ENCODE data around the gene ANKRD11. TPM values are rescaled to one million over a fixed set of nuclear protein-coding genes. Genes with fewer than 3 reads are reported as not detected.
"Not testable (repeated sequence)": the region's sequence is repeated elsewhere in the genome, so short reads cannot be mapped to it uniquely, and the experiment has no call there.

ANKRD11 gene
- total RNA-seq, 3 donors from 2014 or later, result 153 to 181 (median 162) TPM

DNA sequence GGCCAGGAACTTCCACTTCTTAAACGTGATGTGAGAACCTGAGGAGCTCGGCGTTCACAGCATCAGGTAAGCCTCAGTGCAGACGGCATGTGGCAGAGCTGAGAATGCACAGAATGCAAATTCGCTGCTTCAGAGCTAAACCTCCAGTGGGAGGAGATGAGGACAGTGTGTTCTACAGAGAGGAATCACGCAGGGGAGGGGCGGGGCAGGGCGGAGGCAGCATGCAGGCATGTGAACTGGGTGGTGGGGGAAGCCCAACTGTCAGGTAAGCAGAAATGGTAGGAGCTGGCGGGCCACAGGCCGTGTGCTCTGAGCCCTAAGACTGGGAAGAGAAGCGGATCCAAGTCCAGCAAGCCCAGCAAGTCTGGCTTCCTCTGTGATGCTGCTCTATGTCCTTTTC lies 178.2 kb downstream of the ANKRD11 start:
- DNase-seq (no peak), ATAC-seq (no peak)
- no peaks in the 10 kb centered on the region for H3K27me3 Mint-ChIP-seq (ENCODE audit: low read depth)
- no peak overlapping the region for H3K4me3 Mint-ChIP-seq
- H3K36me3 Mint-ChIP-seq (ENCODE audit: insufficient read depth), result peaks cover 17% of the 10 kb centered on the region
- H3K9me3 Mint-ChIP-seq, result no peaks in the 10 kb centered on the region
- peaks cover 93% of the 10 kb centered on the region for H3K4me1 Mint-ChIP-seq (ENCODE audit: low read depth)

DNA sequence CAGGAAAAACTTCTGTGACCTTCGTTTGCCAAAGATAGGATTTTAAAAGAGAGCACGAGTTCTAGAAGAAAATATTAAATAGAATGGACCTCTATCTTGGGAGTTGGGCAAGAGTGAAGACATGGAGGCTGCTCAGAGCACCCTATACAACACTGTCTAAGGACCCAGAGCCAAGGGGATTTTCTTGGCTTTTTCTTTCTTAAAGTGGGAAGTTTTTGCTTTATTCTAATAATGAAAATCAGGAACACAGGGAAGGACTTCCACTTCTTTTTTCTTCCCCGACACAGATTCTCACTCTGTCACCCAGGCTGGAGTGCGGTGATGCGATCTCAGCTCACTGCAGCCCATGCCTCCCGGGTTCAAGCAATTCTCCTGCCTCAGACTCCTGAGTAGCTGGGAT lies 178.7 kb downstream of the ANKRD11 start:
- DNase-seq, result no peak
- no peaks in the 10 kb centered on the region for H3K27me3 Mint-ChIP-seq (ENCODE audit: low read depth)
- ATAC-seq, result no peak
- no peak overlapping the region for H3K4me3 Mint-ChIP-seq
- peaks cover 91% of the 10 kb centered on the region for H3K4me1 Mint-ChIP-seq (ENCODE audit: low read depth)
- H3K9me3 Mint-ChIP-seq, result no peaks in the 10 kb centered on the region
- peaks cover 17% of the 10 kb centered on the region for H3K36me3 Mint-ChIP-seq (ENCODE audit: insufficient read depth)

GRCh38 chr16:89309438-89310122 lies 180.8 kb downstream of the ANKRD11 start:
- DNase-seq, result no peak
- ATAC-seq, result no peak
- peaks cover 11% of the 10 kb centered on the region for H3K36me3 Mint-ChIP-seq (ENCODE audit: insufficient read depth)

GRCh38 chr16:89308391-89309333 lies 181.7 kb downstream of the ANKRD11 start:
- Mint-ChIP-seq H3K9me3 (no peaks in the 10 kb centered on the region), H3K27me3 (ENCODE audit: low read depth) (no peaks in the 10 kb centered on the region), H3K4me1 (ENCODE audit: low read depth) (peaks cover 69% of the 10 kb centered on the region)

More at GRCh38 chr16:89309438-89310122, 180.8 kb downstream of the ANKRD11 start:
- peaks cover 70% of the 10 kb centered on the region for H3K4me1 Mint-ChIP-seq (ENCODE audit: low read depth)
- H3K27me3 Mint-ChIP-seq (ENCODE audit: low read depth), result no peaks in the 10 kb centered on the region
- no peaks in the 10 kb centered on the region for H3K9me3 Mint-ChIP-seq
- H3K4me3 Mint-ChIP-seq, result no peak overlapping the region

GRCh38 chr16:89307421-89307805 lies 182.9 kb downstream of the ANKRD11 start:
- peaks cover 64% of the 10 kb centered on the region for H3K4me1 Mint-ChIP-seq (ENCODE audit: low read depth)

More at GRCh38 chr16:89308391-89309333, 181.7 kb downstream of the ANKRD11 start:
- peaks cover 18% of the 10 kb centered on the region for H3K36me3 Mint-ChIP-seq (ENCODE audit: insufficient read depth)
- ATAC-seq (peak; percentile 58 to 60), DNase-seq (no peak)
- no peak overlapping the region for H3K4me3 Mint-ChIP-seq

DNA sequence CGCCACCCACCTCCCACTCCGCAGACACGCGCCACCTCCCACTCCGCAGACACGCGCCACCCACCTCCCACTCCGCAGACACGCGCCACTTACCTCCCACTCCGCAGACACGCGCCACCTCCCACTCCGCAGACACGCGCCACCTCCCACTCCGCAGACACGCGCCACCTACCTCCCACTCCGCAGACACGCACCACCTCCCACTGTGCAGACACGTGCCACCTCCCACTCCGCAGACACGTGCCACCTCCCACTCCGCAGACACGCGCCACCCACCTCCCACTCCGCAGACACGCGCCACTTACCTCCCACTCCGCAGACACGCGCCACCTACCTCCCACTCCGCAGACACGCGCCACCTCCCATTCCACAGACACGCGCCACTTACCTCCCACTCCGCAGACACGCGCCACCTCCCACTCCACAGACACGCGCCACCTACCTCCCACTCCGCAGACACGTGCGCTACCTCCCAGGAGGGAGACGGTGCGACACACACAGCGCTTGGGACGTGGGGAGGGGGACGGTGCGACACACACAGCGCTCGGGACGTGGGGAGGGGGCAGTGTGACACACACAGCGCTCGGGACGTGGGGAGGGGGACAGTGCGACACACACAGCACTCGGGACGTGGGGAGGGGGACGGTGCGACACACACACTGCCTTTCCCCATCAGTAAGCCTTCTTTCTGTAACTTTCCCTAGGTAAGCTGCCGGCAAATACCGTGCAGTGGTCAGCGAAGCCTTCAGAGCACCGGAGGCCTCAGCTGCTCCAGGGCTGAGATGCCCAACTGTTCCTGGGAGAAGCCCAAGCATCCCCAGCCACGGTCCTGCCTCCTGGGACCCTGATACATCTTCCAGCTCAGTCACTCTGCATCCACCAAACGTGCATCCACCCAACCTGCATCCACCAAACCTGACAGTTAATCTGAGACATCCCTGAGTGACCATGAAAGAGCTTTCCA lies 183.6 kb downstream of the ANKRD11 start:
- not testable (repeated sequence) for H3K9me3 Mint-ChIP-seq; H3K4me3 Mint-ChIP-seq; H3K27me3 Mint-ChIP-seq (ENCODE audit: low read depth); DNase-seq; ATAC-seq
- Mint-ChIP-seq H3K4me1 (ENCODE audit: low read depth) (peaks cover 58% of the 10 kb centered on the region), H3K36me3 (ENCODE audit: insufficient read depth) (peaks cover 24% of the 10 kb centered on the region)

More at GRCh38 chr16:89307421-89307805, 182.9 kb downstream of the ANKRD11 start:
- Mint-ChIP-seq H3K27me3 (ENCODE audit: low read depth) (no peaks in the 10 kb centered on the region), H3K4me3 (no peak overlapping the region), H3K9me3 (no peaks in the 10 kb centered on the region), H3K36me3 (ENCODE audit: insufficient read depth) (peaks cover 23% of the 10 kb centered on the region)
- ATAC-seq (no peak), DNase-seq (no peak)

DNA sequence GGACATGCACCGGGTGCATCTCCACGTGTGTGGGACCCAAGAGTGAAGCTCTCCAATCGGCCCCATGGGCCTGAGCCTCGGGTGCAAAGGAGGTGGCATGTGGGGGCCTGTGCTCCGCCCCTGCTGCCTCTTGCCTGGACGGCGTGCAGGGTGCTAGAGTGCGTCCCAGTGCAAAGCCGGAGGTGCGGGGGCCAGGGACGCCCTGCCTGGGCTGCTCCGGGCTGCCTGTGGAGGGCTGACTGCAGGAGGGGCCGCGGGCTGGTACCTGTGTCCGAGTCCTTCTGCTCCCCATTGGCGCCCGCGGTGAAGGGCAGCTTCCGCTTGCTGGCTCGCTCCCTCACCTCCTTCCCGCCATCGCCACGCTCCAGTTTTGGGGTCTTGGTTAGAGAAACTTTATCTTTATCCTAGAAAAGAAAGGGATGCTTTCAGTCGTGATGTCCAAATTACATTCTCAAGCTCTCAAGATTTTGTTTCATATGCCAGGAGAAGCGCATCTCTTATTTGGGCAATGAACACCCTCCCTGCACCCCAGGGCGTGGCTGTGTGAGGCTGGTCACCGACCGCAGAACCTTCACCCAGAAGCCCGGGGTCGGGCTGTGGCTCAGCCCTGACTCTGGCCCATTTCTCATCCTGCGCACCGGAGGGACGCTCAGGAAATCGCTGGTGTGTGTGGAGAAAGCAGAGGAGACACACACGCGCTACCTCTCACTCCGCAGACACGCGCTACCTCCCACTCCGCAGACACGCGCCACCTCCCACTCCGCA lies 185.2 kb downstream of the ANKRD11 start:
- H3K4me3 Mint-ChIP-seq, result no peak overlapping the region
- H3K27me3 Mint-ChIP-seq (ENCODE audit: low read depth), result no peaks in the 10 kb centered on the region
- H3K4me1 Mint-ChIP-seq (ENCODE audit: low read depth), result peaks cover 52% of the 10 kb centered on the region
- H3K36me3 Mint-ChIP-seq (ENCODE audit: insufficient read depth), result peaks cover 26% of the 10 kb centered on the region
- no peaks in the 10 kb centered on the region for H3K9me3 Mint-ChIP-seq
- DNase-seq (no peak), ATAC-seq (no peak)

- H3K27me3 Mint-ChIP-seq (ENCODE audit: low read depth), result no peaks in the 10 kb centered on the region
- no peak for ATAC-seq
- peaks cover 26% of the 10 kb centered on the region for H3K36me3 Mint-ChIP-seq (ENCODE audit: insufficient read depth)
- peaks cover 44% of the 10 kb centered on the region for H3K4me1 Mint-ChIP-seq (ENCODE audit: low read depth)
- no peaks in the 10 kb centered on the region for H3K9me3 Mint-ChIP-seq
- no peak overlapping the region for H3K4me3 Mint-ChIP-seq
- no peak for DNase-seq
Observed at GRCh38 chr16:89304181-89304851, 186.0 kb downstream of the ANKRD11 start.

- ATAC-seq (no peak), DNase-seq (no peak)
- no peaks in the 10 kb centered on the region for H3K27me3 Mint-ChIP-seq (ENCODE audit: low read depth)
- peaks cover 41% of the 10 kb centered on the region for H3K4me1 Mint-ChIP-seq (ENCODE audit: low read depth)
- no peak overlapping the region for H3K4me3 Mint-ChIP-seq
- no peaks in the 10 kb centered on the region for H3K9me3 Mint-ChIP-seq
- peaks cover 26% of the 10 kb centered on the region for H3K36me3 Mint-ChIP-seq (ENCODE audit: insufficient read depth)
Observed at GRCh38 chr16:89303617-89304016, 186.7 kb downstream of the ANKRD11 start.

DNA sequence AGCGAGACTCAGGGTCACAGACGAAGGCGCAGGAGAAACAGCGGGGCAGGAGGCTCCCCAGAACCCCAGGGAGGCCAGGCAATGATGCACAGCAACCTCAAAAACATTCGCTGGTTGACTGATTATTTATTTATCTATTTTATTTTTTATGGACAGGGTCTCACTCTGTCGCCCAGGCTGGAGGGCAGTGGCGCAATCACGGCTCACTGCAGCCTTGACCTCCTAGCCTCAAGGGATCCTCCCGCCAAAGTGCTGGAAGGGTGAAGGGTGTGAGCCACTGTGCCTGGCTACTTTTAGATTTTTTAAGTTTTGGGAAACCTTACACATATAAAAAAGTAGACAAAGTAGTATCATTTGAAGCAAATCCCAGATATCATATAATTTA lies 189.4 kb downstream of the ANKRD11 start:
- DNase-seq (no peak), ATAC-seq (no peak)
- Mint-ChIP-seq H3K9me3 (no peaks in the 10 kb centered on the region), H3K36me3 (ENCODE audit: insufficient read depth) (peaks cover 28% of the 10 kb centered on the region), H3K4me3 (no peak overlapping the region), H3K27me3 (ENCODE audit: low read depth) (no peaks in the 10 kb centered on the region), H3K4me1 (ENCODE audit: low read depth) (peaks cover 47% of the 10 kb centered on the region)

DNA sequence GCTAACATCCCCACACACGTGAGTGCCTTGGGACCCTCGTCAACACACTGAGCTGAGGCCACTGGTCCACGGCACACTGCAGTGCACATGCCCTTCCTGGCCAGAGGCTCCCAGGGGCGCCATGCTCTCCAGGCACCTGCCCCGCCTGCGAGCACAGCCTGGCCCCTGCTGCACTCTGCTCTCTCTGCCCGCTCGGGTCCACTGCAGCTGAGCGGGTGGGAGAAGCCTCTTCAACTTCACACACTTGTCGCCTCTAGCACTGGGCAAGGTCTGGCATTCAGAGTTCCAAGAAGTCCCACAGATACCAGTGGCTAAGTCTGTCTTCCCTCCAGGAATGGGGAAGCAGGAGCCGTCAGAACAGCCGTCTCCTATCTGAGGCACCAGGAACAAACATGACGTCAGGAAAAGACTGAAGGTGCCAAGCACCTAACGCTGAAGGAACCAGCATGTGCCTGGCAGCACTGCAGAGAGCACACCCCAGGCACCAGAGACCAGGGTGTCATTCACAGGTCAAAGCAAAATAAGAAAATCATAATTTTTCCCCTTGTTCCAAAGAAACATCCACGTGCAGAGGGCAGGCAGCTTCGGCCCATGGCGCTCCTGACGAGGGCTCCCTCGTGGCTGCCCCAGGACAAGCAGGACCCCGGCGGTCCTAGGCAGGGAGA lies 189.9 kb downstream of the ANKRD11 start:
- peaks cover 47% of the 10 kb centered on the region for H3K4me1 Mint-ChIP-seq (ENCODE audit: low read depth)
- no peaks in the 10 kb centered on the region for H3K9me3 Mint-ChIP-seq
- no peaks in the 10 kb centered on the region for H3K27me3 Mint-ChIP-seq (ENCODE audit: low read depth)
- H3K4me3 Mint-ChIP-seq, result no peak overlapping the region
- DNase-seq, result no peak
- H3K36me3 Mint-ChIP-seq (ENCODE audit: insufficient read depth), result peaks cover 28% of the 10 kb centered on the region
- ATAC-seq, result no peak

GRCh38 chr16:89299357-89300111 lies 190.8 kb downstream of the ANKRD11 start:
- H3K9me3 Mint-ChIP-seq; H3K27me3 Mint-ChIP-seq (ENCODE audit: low read depth); H3K4me3 Mint-ChIP-seq; ATAC-seq; DNase-seq: not testable (repeated sequence)
- Mint-ChIP-seq H3K36me3 (ENCODE audit: insufficient read depth) (peaks cover 26% of the 10 kb centered on the region), H3K4me1 (ENCODE audit: low read depth) (peaks cover 47% of the 10 kb centered on the region)
